NT2/D1 (cell line): ENCODE data around the gene PTPN9.

Experiments
- SUZ12 ChIP-seq: IDR thresholded peaks from 2 replicates; pipeline ENCODE4 v1.6.1; 2011; ENCODE audit not compliant: insufficient read length, insufficient read depth; ENCODE audit errors: extremely low read depth
- YY1 ChIP-seq: IDR thresholded peaks from 2 replicates; pipeline ENCODE4 v1.6.1; 2011; ENCODE audit not compliant: insufficient read length, insufficient read depth
- ZNF274 ChIP-seq: IDR thresholded peaks from 2 replicates; pipeline ENCODE4 v1.6.1; 2011; ENCODE audit warnings: mild to moderate bottlenecking, low read depth, low read length

GRCh38 chr15:75545064-75545463 lies 34.1 kb downstream of the PTPN9 start:
- TF ChIP-seq ZNF274 = no peak
- no peak for TF ChIP-seq YY1
- TF ChIP-seq SUZ12 = no peak
